HFF-Myc (cell line): ENCODE measurements around the gene PDE5A.

Source experiments
- DNase-seq: peaks from one replicate; pipeline ENCODE4 v3.0.0-alpha.2; 2011; ENCODE audit warnings: low read depth; ENCODE audit errors: extremely low read depth
- H3K4me3 ChIP-seq: replicated peaks from 2 replicates; pipeline ENCODE4 v1.5.1; 2011; ENCODE audit warnings: low read depth, mild to moderate bottlenecking, control low read depth, low read length
- CTCF ChIP-seq: IDR thresholded peaks from 2 replicates; pipeline ENCODE4 v1.5.1; 2012; ENCODE audit warnings: mild to moderate bottlenecking, low read depth, low read length, control low read depth; ENCODE audit errors: missing control alignments

Gene PDE5A

GRCh38 chr4:119504616-119505015 is 124.0 kb downstream of the PDE5A start:
- no peak for TF ChIP-seq CTCF
- H3K4me3 ChIP-seq = no peak overlapping the region
- DNase-seq = no peak

- no peak for DNase-seq
- TF ChIP-seq CTCF = no peak
- H3K4me3 ChIP-seq = no peak overlapping the region
Observed at GRCh38 chr4:119501740-119502139, 126.9 kb downstream of the PDE5A start.

GRCh38 chr4:119498527-119498926 is 130.1 kb downstream of the PDE5A start:
- H3K4me3 ChIP-seq = no peak overlapping the region
- no peak for DNase-seq
- no peak for TF ChIP-seq CTCF

- TF ChIP-seq CTCF = no peak
- no peak overlapping the region for H3K4me3 ChIP-seq
- DNase-seq = no peak
Observed at GRCh38 chr4:119493886-119494285, 134.7 kb downstream of the PDE5A start.

GRCh38 chr4:119493419-119493818 is 135.2 kb downstream of the PDE5A start:
- no peak for TF ChIP-seq CTCF
- no peak overlapping the region for H3K4me3 ChIP-seq
- DNase-seq = no peak

GRCh38 chr4:119490335-119490734 is 138.3 kb downstream of the PDE5A start:
- peak; percentile 25 for TF ChIP-seq CTCF
- no peak overlapping the region for H3K4me3 ChIP-seq
- no peak for DNase-seq

GRCh38 chr4:119489305-119489704 is 139.3 kb downstream of the PDE5A start:
- no peak for TF ChIP-seq CTCF
- H3K4me3 ChIP-seq = no peak overlapping the region
- DNase-seq = no peak
